ENCODE data around the gene PFDN6.
"Not testable (repeated sequence)": the region's sequence is repeated elsewhere in the genome, so short reads cannot be mapped to it uniquely, and the experiment has no call there.

PFDN6 gene

GRCh38 chr6:33288921-33289783 is at the start of gene PFDN6, which contains the start of gene WDR46:
TSS of gene PFDN6 (plus strand) at chr6:33289601. CDS start at chr6:33289857, 256 bp downstream.
TSS of gene WDR46 (minus strand) at chr6:33289239. CDS start at chr6:33289170, 69 bp downstream.
- peak; percentile 83 for DNase-seq

GRCh38 chr6:33241968-33242367 is 47.4 kb upstream of the PFDN6 start:
- no peak for DNase-seq

GRCh38 chr6:33243476-33243875 is 45.9 kb upstream of the PFDN6 start:
- DNase-seq: no peak

- DNase-seq: peak; percentile 88
These were observed 41.3 kb upstream of the PFDN6 start for GRCh38 chr6:33247977-33248642.

- DNase-seq: peak; percentile 26
These were observed 40.8 kb upstream of the PFDN6 start for GRCh38 chr6:33248643-33248931.

GRCh38 chr6:33248932-33249731 is 40.3 kb upstream of the PFDN6 start:
- peak; percentile 99 for DNase-seq

GRCh38 chr6:33249732-33250630 is 39.4 kb upstream of the PFDN6 start:
- DNase-seq: no peak

GRCh38 chr6:33250731-33251130 is 38.7 kb upstream of the PFDN6 start:
- no peak for DNase-seq

- DNase-seq: no peak
These were observed 37.9 kb upstream of the PFDN6 start for GRCh38 chr6:33251395-33252012.

- DNase-seq: no peak
These were observed 36.6 kb upstream of the PFDN6 start for GRCh38 chr6:33252759-33253158.

GRCh38 chr6:33254591-33254990 is 34.8 kb upstream of the PFDN6 start:
- DNase-seq: no peak

GRCh38 chr6:33259032-33259431 is 30.4 kb upstream of the PFDN6 start:
- DNase-seq: no peak

GRCh38 chr6:33262490-33262889 is 26.9 kb upstream of the PFDN6 start:
- DNase-seq: not testable (repeated sequence)

- no peak for DNase-seq
These were observed 25.4 kb upstream of the PFDN6 start for GRCh38 chr6:33264015-33264414.

- DNase-seq: no peak
These were observed 18.3 kb upstream of the PFDN6 start for GRCh38 chr6:33271117-33271467.

- peak; percentile 97 for DNase-seq
These were observed 17.7 kb upstream of the PFDN6 start, which contains the start of the genes RPS18 and VPS52 for GRCh38 chr6:33271468-33272274. TSS of gene RPS18 (plus strand) at chr6:33272075. CDS start at chr6:33272120, 45 bp downstream. TSS of gene VPS52 (minus strand) at chr6:33271876. CDS start at chr6:33271675, 201 bp downstream.

GRCh38 chr6:33272275-33273128 is 16.9 kb upstream of the PFDN6 start:
- DNase-seq: no peak

- no peak for DNase-seq
These were observed 16.1 kb upstream of the PFDN6 start for GRCh38 chr6:33273129-33273923.

Measured in CD4-positive, alpha-beta T cell treated with Interleukin-15 for 1 hour (primary cell).